Measurements from ENCODE around the gene TPX2. TPM values are rescaled to one million over a fixed set of nuclear protein-coding genes. Genes with fewer than 3 reads are reported as not detected.

Gene TPX2
- total RNA-seq, 1 donor from 2014 or later = 5.8 TPM

GRCh38 chr20:31833130-31833930 is 94.2 kb downstream of the TPX2 start:
- no peak for DNase-seq

- DNase-seq = no peak
These were observed 94.9 kb downstream of the TPX2 start for GRCh38 chr20:31833931-31834521.

- no peak for DNase-seq
These were observed 96.5 kb downstream of the TPX2 start for GRCh38 chr20:31835554-31835953.

- DNase-seq = peak; percentile 58
These were observed 97.1 kb downstream of the TPX2 start for GRCh38 chr20:31835977-31836852.

- no peak for DNase-seq
These were observed 97.9 kb downstream of the TPX2 start for GRCh38 chr20:31836853-31837608.

GRCh38 chr20:31837896-31838397 is 98.9 kb downstream of the TPX2 start:
- DNase-seq = no peak

GRCh38 chr20:31838646-31839292 is 99.7 kb downstream of the TPX2 start:
- DNase-seq = no peak

GRCh38 chr20:31839782-31840487 is 100.8 kb downstream of the TPX2 start:
- DNase-seq = no peak

- no peak for DNase-seq
These were observed 102.1 kb downstream of the TPX2 start for GRCh38 chr20:31840906-31841816.

- no peak for DNase-seq
These were observed 102.8 kb downstream of the TPX2 start for GRCh38 chr20:31841928-31842327.

GRCh38 chr20:31842471-31843157 is 103.5 kb downstream of the TPX2 start:
- DNase-seq = no peak

- DNase-seq = no peak
These were observed 104.2 kb downstream of the TPX2 start for GRCh38 chr20:31843288-31843687.

- no peak for DNase-seq
These were observed 104.8 kb downstream of the TPX2 start for GRCh38 chr20:31843881-31844280.

GRCh38 chr20:31844737-31845299 is 105.7 kb downstream of the TPX2 start:
- no peak for DNase-seq

- DNase-seq = no peak
These were observed 106.3 kb downstream of the TPX2 start, which contains the start of gene FOXS1 for GRCh38 chr20:31845300-31845863. TSS of gene FOXS1 (minus strand) at chr20:31845604. CDS start at chr20:31845542, 62 bp downstream.

GRCh38 chr20:31846793-31847138 is 107.7 kb downstream of the TPX2 start:
- no peak for DNase-seq

- no peak for DNase-seq
These were observed 109.3 kb downstream of the TPX2 start for GRCh38 chr20:31848088-31848999.
